ENCODE results near the gene TOP1. TPM values are rescaled to one million over a fixed set of nuclear protein-coding genes. Genes with fewer than 3 reads are reported as not detected.

Gene TOP1
- total and polyA plus RNA-seq, 9 of the 15 experiments (the other 6 are each of a cell fraction or from before 2014, with no cell fraction given) = 26.4 to 127 (median 39.6) TPM

GRCh38 chr20:41050361-41051008 lies 21.9 kb downstream of the TOP1 start (continued):
- TF ChIP-seq FOXJ2 (tag; IDR thresholded peaks at IDR 0.05) = peak; percentile 71
- TF ChIP-seq MEF2A (IDR thresholded peaks at IDR 0.05; ENCODE audit: control insufficient read depth, low read depth, low read length) = peak; percentile 13; the same call in 1 of the 2 replicates
- TF ChIP-seq GMEB1 (CRISPR knock-in tag; IDR thresholded peaks at IDR 0.05) = no peak
- peak; percentile 31 for TF ChIP-seq CCNT2 (IDR thresholded peaks at IDR 0.05; ENCODE audit: borderline replicate concordance, extremely low read depth, insufficient read length, low read depth, low read length)
- TF ChIP-seq GATA2 (CRISPR knock-in tag; IDR thresholded peaks at IDR 0.05) = peak; percentile 80
- TF ChIP-seq FOSL1 (tag; conservative IDR thresholded peaks at IDR 0.05) = peak; percentile 37
- TF ChIP-seq DPF2 (IDR thresholded peaks at IDR 0.05) = peak; percentile 97
- TF ChIP-seq PML (IDR thresholded peaks at IDR 0.05; ENCODE audit: low read length) = peak; percentile 97
- TF ChIP-seq CHAMP1 (IDR thresholded peaks at IDR 0.05) = 0 out of 2 replicates have a peak, but pooled peaks have one; percentile 56
- 0 out of 4 replicates have a peak, but pooled peaks have one; percentile 27 to 52 for TF ChIP-seq TEAD1 (CRISPR knock-in tag; IDR thresholded peaks at IDR 0.05)
- peak; percentile 68 for TF ChIP-seq GATAD2A (IDR thresholded peaks at IDR 0.05)
- 0 out of 4 replicates have a peak, but pooled peaks of 1 of the 2 experiments have one; percentile 29 for TF ChIP-seq RCOR1 (IDR thresholded peaks at IDR 0.05; ENCODE audit: borderline replicate concordance in 1 of 2, low read depth in 2 of 2, low read length in 2 of 2)
- TF ChIP-seq MXI1 (IDR thresholded peaks at IDR 0.05; ENCODE audit: low read depth, low read length) = peak; percentile 37; the same call in 1 of the 2 replicates
- TF ChIP-seq PBX2 (CRISPR knock-in tag; IDR thresholded peaks at IDR 0.05; ENCODE audit: low read depth) = no peak
- TF ChIP-seq PBX2 (tag; conservative IDR thresholded peaks at IDR 0.05; ENCODE audit: low read depth) = peak; percentile 60
- peak; percentile 19; the same call in 1 of the 2 replicates for TF ChIP-seq HMBOX1 (IDR thresholded peaks at IDR 0.05)
- no peak for TF ChIP-seq ATF1 (CRISPR knock-in tag; IDR thresholded peaks at IDR 0.05)
- 0 out of 2 replicates have a peak, but pooled peaks have one; percentile 2 for TF ChIP-seq ATF1 (tag; IDR thresholded peaks at IDR 0.05)
